GM18951 (cell line): ENCODE measurements around the gene C4BPB.
"Not testable (repeated sequence)": the region's sequence is repeated elsewhere in the genome, so short reads cannot be mapped to it uniquely, and the experiment has no call there.

Experiments used
- POLR2A ChIP-seq: IDR thresholded peaks from 4 replicates; pipeline ENCODE4 v1.6.1; 2011; ENCODE audit warnings: mild to moderate bottlenecking; ENCODE audit not compliant: insufficient read length, insufficient read depth; ENCODE audit errors: extremely low read depth
- in situ Hi-C: fragments of 300-500 bp; cut with MboI; formaldehyde crosslinking; loops from one replicate; pipeline ENCODE4 v1.12.0; 2022; ENCODE audit warnings: low sequenced_read_pairs, mixed read lengths, inconsistent platforms; ENCODE audit not compliant: unreplicated experiment

C4BPB gene, protein sequence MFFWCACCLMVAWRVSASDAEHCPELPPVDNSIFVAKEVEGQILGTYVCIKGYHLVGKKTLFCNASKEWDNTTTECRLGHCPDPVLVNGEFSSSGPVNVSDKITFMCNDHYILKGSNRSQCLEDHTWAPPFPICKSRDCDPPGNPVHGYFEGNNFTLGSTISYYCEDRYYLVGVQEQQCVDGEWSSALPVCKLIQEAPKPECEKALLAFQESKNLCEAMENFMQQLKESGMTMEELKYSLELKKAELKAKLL

DNA sequence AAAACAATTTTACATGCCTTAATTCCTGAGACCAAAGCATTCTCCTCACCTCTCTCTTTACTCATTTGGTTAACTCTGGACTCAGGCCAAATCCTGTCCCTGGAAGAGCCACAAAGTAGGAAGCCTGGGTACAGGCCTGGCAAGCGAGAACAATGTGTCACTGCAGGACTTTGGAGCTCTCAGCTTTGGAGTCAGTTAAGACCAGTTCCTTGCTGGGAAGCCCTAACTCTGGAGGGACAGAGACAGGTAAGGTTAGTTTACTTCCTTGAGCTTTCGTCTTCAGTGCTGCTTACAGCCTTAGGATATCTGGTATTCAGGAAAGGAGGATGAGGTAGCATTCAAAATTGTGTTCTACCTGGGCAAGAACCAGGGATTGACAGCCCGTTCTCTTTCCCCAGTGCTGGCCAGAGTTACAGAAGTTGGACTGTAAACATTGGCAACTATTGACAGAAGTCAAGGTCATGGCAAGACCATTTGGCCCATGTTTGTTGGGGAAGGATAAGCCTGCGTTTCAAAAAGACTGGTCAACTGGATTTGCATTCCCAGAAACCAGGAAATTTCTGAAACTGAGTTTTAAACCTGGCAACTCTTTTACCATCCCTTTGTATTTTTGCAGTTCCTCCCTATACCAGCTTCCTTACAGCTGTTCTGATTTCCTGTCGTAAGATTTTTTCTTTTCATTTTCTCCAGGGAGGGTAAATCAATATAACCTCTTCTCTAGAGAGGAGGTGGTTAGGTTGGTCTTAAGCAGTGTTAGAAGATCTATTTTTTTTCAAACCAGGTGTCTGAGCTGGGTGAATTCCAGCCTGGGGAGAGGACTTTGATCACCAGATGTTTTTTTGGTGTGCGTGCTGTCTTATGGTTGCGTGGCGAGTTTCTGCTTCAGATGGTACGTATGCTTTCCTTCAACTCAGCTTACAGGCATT is at the start of gene C4BPB:
Gene C4BPB, plus strand, starts transcription at position 160 of the 926 bp plus-strand sequence. Its CDS starts 672 bp downstream, at position 832.
- in situ Hi-C loops = loop anchor here (5.0 to 10.0 kb wide), 2 partner anchors 318 to 406 kb away; partner anchors contain the start of gene CR1
- TF ChIP-seq POLR2A = no peak

DNA sequence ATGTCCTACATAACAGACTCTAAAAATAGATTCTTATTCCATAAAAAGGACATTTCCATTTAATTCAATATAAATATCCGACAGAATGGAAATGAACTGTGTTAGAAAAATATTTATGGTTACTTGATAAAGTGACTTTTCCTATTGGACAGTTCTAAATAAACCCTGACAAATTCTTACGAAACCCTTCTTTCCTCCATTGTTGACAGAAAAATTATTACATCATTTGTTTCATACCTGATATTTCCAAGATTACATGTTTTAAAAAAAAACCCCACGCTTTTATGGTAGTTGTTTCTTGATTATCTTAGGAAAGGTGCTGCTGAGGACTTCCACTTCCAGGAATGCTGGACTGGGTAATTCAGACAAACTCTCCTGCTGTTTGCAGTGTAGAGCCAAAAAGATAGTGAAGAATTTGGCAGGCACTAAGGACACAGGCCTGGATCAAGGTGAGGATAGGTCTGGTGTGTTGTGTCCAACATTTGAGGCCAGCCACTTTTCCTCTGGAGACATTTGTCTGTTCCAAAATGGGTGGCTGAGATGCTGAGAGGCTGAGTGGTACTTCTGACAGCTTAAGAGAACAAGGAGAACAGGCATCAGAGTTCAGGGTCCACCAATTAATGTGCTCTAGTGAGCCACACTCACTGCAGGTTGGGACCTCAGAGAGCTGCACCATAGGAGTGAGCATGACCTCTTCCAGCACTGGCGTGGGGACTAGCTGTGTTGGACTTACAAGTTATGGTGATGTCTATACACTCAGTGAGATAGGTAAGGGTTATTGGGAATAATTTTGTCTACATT is 49.1 kb upstream of the C4BPB start:
- TF ChIP-seq POLR2A = no peak
- in situ Hi-C loops = no loop called here

DNA sequence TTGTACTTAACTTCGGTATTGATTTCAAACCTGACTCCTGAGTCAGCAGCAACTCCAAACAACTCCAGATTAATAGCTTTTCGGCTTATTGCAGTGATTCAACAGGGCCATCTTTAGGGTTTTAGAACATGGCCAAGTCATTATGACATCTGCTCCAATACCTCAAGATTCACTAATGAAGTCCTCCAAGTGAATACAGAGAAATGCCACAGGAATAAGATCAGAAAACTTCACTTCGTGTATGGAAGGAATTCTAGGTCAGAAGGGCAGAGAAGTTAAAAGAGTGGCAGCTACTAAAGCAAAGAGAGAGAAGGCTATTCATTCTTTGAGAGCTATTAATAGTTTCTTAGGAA is 48.5 kb upstream of the C4BPB start:
- TF ChIP-seq POLR2A = no peak
- in situ Hi-C loops = no loop called here

DNA sequence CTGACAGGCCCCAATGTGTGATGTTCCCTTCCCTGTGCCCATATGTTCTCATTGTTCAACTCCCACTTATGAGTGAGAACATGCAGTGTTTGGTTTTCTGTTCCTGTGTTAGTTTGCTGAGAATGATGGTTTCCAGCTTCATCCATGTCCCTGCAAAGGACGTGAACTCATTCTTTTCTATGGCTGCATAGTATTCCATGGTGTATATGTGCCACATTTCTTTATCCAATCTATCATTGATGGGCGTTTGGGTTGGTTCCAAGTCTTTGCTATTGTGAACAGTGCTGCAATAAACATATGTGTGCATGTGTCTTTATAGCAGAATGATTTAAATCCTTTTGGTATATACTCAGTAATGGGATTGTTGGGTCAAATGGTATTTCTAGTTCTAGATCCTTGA is 47.3 kb upstream of the C4BPB start:
- in situ Hi-C loops = not testable (repeated sequence)

DNA sequence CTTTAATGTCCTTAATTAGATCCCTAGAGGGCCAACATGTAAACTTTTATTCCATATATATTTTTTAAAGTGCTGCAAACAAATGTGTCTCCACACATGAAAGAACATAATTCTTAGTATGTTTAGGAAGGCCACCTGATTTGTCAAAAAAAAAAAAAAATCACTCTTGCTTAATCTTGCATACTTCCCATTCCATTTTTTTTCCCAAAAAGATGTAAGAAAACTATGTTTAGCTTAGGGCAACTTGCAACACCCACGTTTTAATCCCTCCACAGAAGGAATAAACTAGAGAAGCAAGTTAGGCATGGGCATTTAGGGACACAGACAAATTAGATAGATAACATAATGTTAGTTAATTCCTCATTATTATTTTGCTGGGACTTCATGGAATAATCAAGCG is 43.2 kb upstream of the C4BPB start:
- TF ChIP-seq POLR2A = no peak
- in situ Hi-C loops = no loop called here

DNA sequence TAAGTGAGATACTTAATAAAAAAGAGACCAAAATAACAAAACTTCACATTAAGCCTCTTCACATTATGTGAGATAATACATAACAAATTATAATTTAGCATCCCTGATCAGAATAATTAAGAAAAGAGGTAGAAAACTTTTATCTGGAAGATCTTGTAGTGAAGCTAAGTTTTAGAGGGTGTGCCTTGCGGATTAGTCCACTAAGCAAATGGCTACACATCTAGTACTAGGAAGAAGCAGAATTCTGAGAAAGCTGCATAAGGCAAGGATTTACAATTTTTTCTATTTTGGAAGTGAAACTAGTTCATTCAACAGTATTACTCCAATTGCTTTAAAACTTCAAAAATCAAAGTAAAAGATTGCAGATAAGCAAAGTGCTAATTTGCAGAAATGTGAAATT is 41.2 kb upstream of the C4BPB start:
- in situ Hi-C loops = no loop called here
- no peak for TF ChIP-seq POLR2A

DNA sequence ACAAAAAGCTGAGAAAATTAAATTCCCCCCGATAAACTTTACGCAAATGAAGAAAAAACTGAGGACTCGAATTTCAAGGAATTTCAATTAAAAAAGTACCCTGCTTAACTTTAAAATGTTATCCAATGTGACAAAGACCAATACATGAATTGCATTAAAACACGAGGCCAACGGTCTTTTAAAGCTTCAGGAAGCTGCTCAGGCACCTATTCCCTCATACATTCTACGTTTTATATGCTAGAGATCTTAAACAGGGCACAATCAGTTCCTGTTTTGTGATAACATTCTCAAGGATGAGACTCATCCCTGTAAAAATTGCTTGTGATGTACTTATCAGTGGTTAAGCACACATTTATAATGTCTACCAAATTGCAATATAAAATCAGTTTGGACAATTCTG is 40.6 kb upstream of the C4BPB start:
- no peak for TF ChIP-seq POLR2A
- in situ Hi-C loops = no loop called here

DNA sequence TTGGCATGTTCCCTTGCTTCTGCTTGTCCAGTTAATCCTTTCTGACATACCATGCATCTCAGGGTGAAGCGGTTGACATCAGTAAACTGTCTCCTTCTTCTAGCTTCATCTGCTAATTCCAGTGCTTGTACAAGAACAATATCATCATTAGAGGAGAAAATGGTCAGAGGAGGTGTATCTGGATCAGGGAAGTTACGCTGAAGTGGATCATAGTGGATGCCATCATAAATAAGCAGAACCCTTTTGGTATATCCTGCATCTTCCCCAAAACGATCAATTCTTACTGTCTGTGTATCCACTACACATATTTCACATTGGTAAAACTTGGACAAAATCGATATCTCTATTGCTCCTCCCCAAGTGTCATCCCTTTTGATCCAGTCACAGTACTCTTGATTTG is 39.6 kb upstream of the C4BPB start:
- in situ Hi-C loops = no loop called here

DNA sequence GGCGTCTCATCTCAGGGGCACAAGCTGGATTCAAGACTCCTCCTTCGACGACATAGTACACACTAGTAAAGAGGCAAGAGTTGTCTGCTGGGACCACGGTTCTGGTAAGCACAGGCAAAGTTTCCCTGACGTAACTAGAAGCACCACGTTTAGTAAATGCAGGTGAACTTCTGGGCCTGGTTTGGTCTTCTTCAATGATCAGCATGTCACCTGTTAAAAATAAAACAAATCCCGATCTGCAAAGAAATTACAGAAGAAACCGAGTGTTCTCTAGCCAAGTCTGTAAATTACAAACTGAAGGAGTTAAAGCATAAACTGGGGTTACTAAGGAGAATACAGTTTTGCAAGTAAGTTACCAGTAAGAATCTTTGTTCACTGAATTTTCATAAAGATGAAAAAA is 39.1 kb upstream of the C4BPB start:
- in situ Hi-C loops = no loop called here

More for the DNA sequence above, 39.6 kb upstream of the C4BPB start:
- no peak for TF ChIP-seq POLR2A

DNA sequence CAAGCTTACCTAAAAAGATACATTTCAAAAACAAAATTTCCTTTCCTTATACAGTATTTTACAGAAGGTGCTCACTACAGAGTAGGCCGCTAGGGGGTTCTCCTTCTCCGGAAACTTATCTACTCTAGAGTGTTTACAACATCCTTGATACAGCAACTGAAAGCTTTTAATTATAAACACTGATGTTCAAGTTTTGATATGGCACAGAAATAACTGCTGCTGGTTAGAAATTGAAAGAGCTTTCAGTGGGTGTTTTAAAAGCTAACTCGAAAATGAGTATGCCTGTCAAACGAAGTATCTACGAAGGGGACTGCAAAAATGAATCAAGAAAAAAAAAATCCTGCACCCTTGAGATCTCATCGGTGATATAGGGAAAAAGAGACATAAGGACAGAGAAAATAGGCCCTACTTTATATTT is 38.7 kb upstream of the C4BPB start:
- no peak for TF ChIP-seq POLR2A
- in situ Hi-C loops = no loop called here

More for the DNA sequence above, 39.1 kb upstream of the C4BPB start:
- TF ChIP-seq POLR2A = no peak

DNA sequence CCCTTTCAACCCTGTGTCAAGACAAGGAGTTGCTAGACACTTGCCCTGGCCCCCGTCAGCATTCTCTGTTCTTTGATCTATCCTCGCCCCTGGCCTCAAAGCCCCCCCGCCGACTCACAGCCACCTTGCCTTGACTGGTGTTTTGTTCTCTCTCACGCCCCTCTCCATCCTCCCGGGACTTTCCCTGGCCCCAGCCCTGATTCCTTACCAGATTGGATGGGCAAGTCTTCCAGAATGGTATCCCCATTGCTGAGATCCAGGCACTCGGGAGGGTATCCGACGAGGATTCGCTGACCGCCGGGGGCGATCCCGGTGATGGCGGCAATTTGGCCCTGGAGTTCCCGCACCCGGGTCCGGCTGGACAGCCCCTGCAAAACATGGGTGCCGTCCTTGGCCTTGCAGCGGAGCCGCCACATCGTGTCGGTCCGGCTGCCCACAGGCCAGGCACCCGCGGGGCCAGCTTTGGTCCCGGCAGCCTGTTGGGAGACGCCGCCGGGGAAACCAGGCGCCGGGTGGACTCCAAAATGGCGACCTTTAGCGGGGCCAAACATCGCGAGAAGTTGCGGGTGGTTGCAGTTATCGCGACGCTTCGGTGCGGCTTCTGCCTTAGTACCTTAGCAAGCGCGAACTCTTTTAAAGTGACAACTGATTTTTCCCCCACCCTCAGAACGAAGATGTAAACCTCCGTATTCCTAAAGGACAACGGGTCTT is 38.0 kb upstream of the C4BPB start:
- TF ChIP-seq POLR2A = peak; percentile 80
- in situ Hi-C loops = no loop called here

DNA sequence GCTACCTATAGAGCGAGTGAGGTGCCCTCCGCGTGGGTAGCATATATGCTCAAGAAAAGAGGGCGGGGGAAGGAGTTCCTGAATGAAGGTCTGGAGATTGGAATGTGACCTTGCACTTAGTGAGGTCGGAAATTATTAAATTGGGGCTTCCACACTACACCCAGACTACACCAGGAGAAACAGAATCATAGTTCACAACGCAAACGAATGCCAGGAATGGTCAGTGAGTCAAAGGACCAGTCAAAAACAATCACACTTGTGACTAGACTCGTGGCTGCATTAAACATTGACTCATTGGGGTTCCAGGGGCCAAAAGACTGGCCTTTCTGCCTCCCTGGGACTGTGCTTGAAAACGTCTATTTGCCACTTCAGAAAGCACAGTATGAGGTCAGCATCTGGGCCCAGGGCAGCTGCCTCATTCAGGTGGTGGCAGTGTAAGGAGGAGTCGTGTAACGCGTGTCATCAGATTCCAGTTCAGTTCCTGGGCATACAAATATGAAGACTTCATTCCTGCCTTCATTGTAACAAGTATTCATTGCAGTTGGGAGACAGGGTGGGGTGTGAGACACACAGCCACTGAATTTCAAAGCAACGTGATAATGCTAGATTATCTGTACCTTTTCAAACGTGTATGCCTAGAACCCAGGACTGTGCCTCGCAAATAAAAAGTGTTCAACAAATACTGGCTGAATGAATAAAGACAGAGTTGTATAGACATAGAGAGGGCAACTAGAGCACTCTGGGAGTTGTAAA is 37.3 kb upstream of the C4BPB start, which contains the start of gene YOD1:
Gene YOD1, minus strand, starts transcription at position 18 of the 753 bp plus-strand sequence. CDS start 178 bp downstream, outside the sequence.
- in situ Hi-C loops = no loop called here
- no peak for TF ChIP-seq POLR2A
